ENCODE data around the gene TRIM7.
A peak's percentile ranks its signal among the peaks of the same experiment; 100 is the strongest.
"Not testable (repeated sequence)": the region's sequence is repeated elsewhere in the genome, so short reads cannot be mapped to it uniquely, and the experiment has no call there.

TRIM7 gene

GRCh38 chr5:181221105-181221791, 16.3 kb upstream of the TRIM7 start:
- no peaks in the 10 kb centered on the region for H3K36me3 ChIP-seq (ENCODE audit: control insufficient read depth, insufficient read depth, low read length)
- peaks cover 4% of the 10 kb centered on the region for H3K4me1 ChIP-seq (ENCODE audit: control insufficient read depth, insufficient read depth, low read length)
- no peak overlapping the region for H3K27ac ChIP-seq (ENCODE audit: insufficient read depth, low read depth, low read length, poor library complexity, severe bottlenecking)
- no peaks in the 10 kb centered on the region for H3K9me3 ChIP-seq (ENCODE audit: control insufficient read depth, low read length)
- peaks cover 18% of the 10 kb centered on the region for H3K27me3 ChIP-seq (ENCODE audit: control insufficient read depth, insufficient read depth, low read length, poor library complexity, severe bottlenecking)
- 70 to 72% methylated on average over 27 of the region's 27 CpGs for WGBS, 2 experiments
- peak overlapping the region; percentile 82 for H3K4me3 ChIP-seq (ENCODE audit: insufficient read depth, low read depth, low read length)

- H3K4me1 ChIP-seq (ENCODE audit: control insufficient read depth, insufficient read depth, low read length) = peaks cover 4% of the 10 kb centered on the region
Observed at GRCh38 chr5:181220178-181220515, 15.2 kb upstream of the TRIM7 start.

GRCh38 chr5:181219262-181220177, 14.5 kb upstream of the TRIM7 start:
- Histone ChIP-seq H3K27ac (ENCODE audit: insufficient read depth, low read depth, low read length, poor library complexity, severe bottlenecking) (no peak overlapping the region), H3K4me1 (ENCODE audit: control insufficient read depth, insufficient read depth, low read length) (peaks cover 2% of the 10 kb centered on the region), H3K36me3 (ENCODE audit: control insufficient read depth, insufficient read depth, low read length) (no peaks in the 10 kb centered on the region), H3K27me3 (ENCODE audit: control insufficient read depth, insufficient read depth, low read length, poor library complexity, severe bottlenecking) (peaks cover 24% of the 10 kb centered on the region), H3K4me3 (ENCODE audit: insufficient read depth, low read depth, low read length) (no peak overlapping the region), H3K9me3 (ENCODE audit: control insufficient read depth, low read length) (no peaks in the 10 kb centered on the region)
- 94 to 95% methylated on average over 49 of the region's 49 CpGs for WGBS, 2 experiments

More at GRCh38 chr5:181220178-181220515, 15.2 kb upstream of the TRIM7 start:
- no peak overlapping the region for H3K4me3 ChIP-seq (ENCODE audit: insufficient read depth, low read depth, low read length)
- no peak overlapping the region for H3K27ac ChIP-seq (ENCODE audit: insufficient read depth, low read depth, low read length, poor library complexity, severe bottlenecking)
- no peaks in the 10 kb centered on the region for H3K36me3 ChIP-seq (ENCODE audit: control insufficient read depth, insufficient read depth, low read length)
- 93% methylated on average over 10 of the region's 10 CpGs for WGBS, 2 experiments
- no peaks in the 10 kb centered on the region for H3K9me3 ChIP-seq (ENCODE audit: control insufficient read depth, low read length)
- H3K27me3 ChIP-seq (ENCODE audit: control insufficient read depth, insufficient read depth, low read length, poor library complexity, severe bottlenecking) = peaks cover 24% of the 10 kb centered on the region

- Histone ChIP-seq H3K4me3 (ENCODE audit: insufficient read depth, low read depth, low read length) (peak overlapping the region; percentile 42), H3K9me3 (ENCODE audit: control insufficient read depth, low read length) (no peaks in the 10 kb centered on the region), H3K36me3 (ENCODE audit: control insufficient read depth, insufficient read depth, low read length) (no peaks in the 10 kb centered on the region), H3K27ac (ENCODE audit: insufficient read depth, low read depth, low read length, poor library complexity, severe bottlenecking) (no peak overlapping the region), H3K27me3 (ENCODE audit: control insufficient read depth, insufficient read depth, low read length, poor library complexity, severe bottlenecking) (peaks cover 24% of the 10 kb centered on the region), H3K4me1 (ENCODE audit: control insufficient read depth, insufficient read depth, low read length) (no peaks in the 10 kb centered on the region)
- WGBS, 2 experiments = 69% methylated on average over 9 of the region's 10 CpGs
Observed at GRCh38 chr5:181218795-181219124, 13.8 kb upstream of the TRIM7 start.

- Histone ChIP-seq H3K27ac (ENCODE audit: insufficient read depth, low read depth, low read length, poor library complexity, severe bottlenecking) (no peak overlapping the region), H3K4me3 (ENCODE audit: insufficient read depth, low read depth, low read length) (peak overlapping the region; percentile 42), H3K27me3 (ENCODE audit: control insufficient read depth, insufficient read depth, low read length, poor library complexity, severe bottlenecking) (peaks cover 34% of the 10 kb centered on the region), H3K4me1 (ENCODE audit: control insufficient read depth, insufficient read depth, low read length) (no peaks in the 10 kb centered on the region), H3K36me3 (ENCODE audit: control insufficient read depth, insufficient read depth, low read length) (no peaks in the 10 kb centered on the region), H3K9me3 (ENCODE audit: control insufficient read depth, low read length) (no peaks in the 10 kb centered on the region)
- WGBS, 2 experiments = 8 to 11% methylated on average over 13 of the region's 13 CpGs
Observed at GRCh38 chr5:181217803-181218062, 12.7 kb upstream of the TRIM7 start.

- Histone ChIP-seq H3K4me1 (ENCODE audit: control insufficient read depth, insufficient read depth, low read length) (no peaks in the 10 kb centered on the region), H3K27ac (ENCODE audit: insufficient read depth, low read depth, low read length, poor library complexity, severe bottlenecking) (no peak overlapping the region)
- WGBS, 2 experiments = 1 to 2% methylated on average over 46 of the region's 46 CpGs
Observed at GRCh38 chr5:181217111-181217802, 12.3 kb upstream of the TRIM7 start.

GRCh38 chr5:181215997-181216989, 11.3 kb upstream of the TRIM7 start:
- no peaks in the 10 kb centered on the region for H3K4me1 ChIP-seq (ENCODE audit: control insufficient read depth, insufficient read depth, low read length)
- no peaks in the 10 kb centered on the region for H3K36me3 ChIP-seq (ENCODE audit: control insufficient read depth, insufficient read depth, low read length)
- H3K4me3 ChIP-seq (ENCODE audit: insufficient read depth, low read depth, low read length) = peak overlapping the region; percentile 18
- H3K27ac ChIP-seq (ENCODE audit: insufficient read depth, low read depth, low read length, poor library complexity, severe bottlenecking) = no peak overlapping the region
- WGBS, 2 experiments = 64 to 65% methylated on average over 42 to 44 of the region's 44 CpGs
- H3K9me3 ChIP-seq (ENCODE audit: control insufficient read depth, low read length) = no peaks in the 10 kb centered on the region
- peaks cover 45% of the 10 kb centered on the region for H3K27me3 ChIP-seq (ENCODE audit: control insufficient read depth, insufficient read depth, low read length, poor library complexity, severe bottlenecking)

More at GRCh38 chr5:181217111-181217802, 12.3 kb upstream of the TRIM7 start:
- peak overlapping the region; percentile 42 for H3K4me3 ChIP-seq (ENCODE audit: insufficient read depth, low read depth, low read length)
- no peaks in the 10 kb centered on the region for H3K9me3 ChIP-seq (ENCODE audit: control insufficient read depth, low read length)
- H3K27me3 ChIP-seq (ENCODE audit: control insufficient read depth, insufficient read depth, low read length, poor library complexity, severe bottlenecking) = peaks cover 38% of the 10 kb centered on the region
- H3K36me3 ChIP-seq (ENCODE audit: control insufficient read depth, insufficient read depth, low read length) = no peaks in the 10 kb centered on the region

GRCh38 chr5:181214249-181214648, 9.3 kb upstream of the TRIM7 start:
- 90 to 92% methylated on average over 10 of the region's 10 CpGs for WGBS, 2 experiments
- peaks cover 49% of the 10 kb centered on the region for H3K27me3 ChIP-seq (ENCODE audit: control insufficient read depth, insufficient read depth, low read length, poor library complexity, severe bottlenecking)
- H3K4me3 ChIP-seq (ENCODE audit: insufficient read depth, low read depth, low read length) = not testable (repeated sequence)

GRCh38 chr5:181212934-181213333, 7.9 kb upstream of the TRIM7 start:
- 63 to 65% methylated on average over 2 of the region's 2 CpGs for WGBS, 2 experiments
- H3K9me3 ChIP-seq (ENCODE audit: control insufficient read depth, low read length) = no peaks in the 10 kb centered on the region
- no peak overlapping the region for H3K27ac ChIP-seq (ENCODE audit: insufficient read depth, low read depth, low read length, poor library complexity, severe bottlenecking)
- no peaks in the 10 kb centered on the region for H3K4me1 ChIP-seq (ENCODE audit: control insufficient read depth, insufficient read depth, low read length)
- H3K4me3 ChIP-seq (ENCODE audit: insufficient read depth, low read depth, low read length) = no peak overlapping the region
- H3K36me3 ChIP-seq (ENCODE audit: control insufficient read depth, insufficient read depth, low read length) = no peaks in the 10 kb centered on the region
- H3K27me3 ChIP-seq (ENCODE audit: control insufficient read depth, insufficient read depth, low read length, poor library complexity, severe bottlenecking) = peaks cover 47% of the 10 kb centered on the region

More at GRCh38 chr5:181214249-181214648, 9.3 kb upstream of the TRIM7 start:
- H3K4me1 ChIP-seq (ENCODE audit: control insufficient read depth, insufficient read depth, low read length); H3K9me3 ChIP-seq (ENCODE audit: control insufficient read depth, low read length); H3K27ac ChIP-seq (ENCODE audit: insufficient read depth, low read depth, low read length, poor library complexity, severe bottlenecking); H3K36me3 ChIP-seq (ENCODE audit: control insufficient read depth, insufficient read depth, low read length): not testable (repeated sequence)
